T-helper 1 cell (primary cell): ENCODE data around the gene KLF15.

ENCODE experiments used
- DNase-seq, 5 donors: peaks; one replicate each; pipeline ENCODE4 v3.0.0-alpha.2; 2012 to 2020

Gene KLF15

DNA sequence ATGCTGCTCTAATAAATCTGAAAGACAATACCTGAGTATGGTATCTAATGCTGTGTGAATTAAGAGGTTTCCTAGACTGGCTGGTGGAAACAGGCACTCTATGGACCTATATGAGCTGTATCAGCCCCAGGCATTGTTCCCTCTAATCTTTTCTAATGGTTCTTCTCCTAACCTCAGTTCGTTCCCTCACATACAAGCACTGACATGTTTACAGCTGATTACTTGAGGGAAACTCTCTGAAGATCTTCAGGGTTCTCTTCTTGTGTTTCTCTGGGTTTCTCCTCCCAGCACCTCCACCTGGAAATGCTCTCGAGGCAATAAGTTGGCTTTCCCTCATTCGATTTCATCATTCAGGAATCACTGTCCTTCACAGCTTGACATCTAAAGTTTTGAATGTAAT is 52.9 kb downstream of the KLF15 start:
- no peak for DNase-seq

DNA sequence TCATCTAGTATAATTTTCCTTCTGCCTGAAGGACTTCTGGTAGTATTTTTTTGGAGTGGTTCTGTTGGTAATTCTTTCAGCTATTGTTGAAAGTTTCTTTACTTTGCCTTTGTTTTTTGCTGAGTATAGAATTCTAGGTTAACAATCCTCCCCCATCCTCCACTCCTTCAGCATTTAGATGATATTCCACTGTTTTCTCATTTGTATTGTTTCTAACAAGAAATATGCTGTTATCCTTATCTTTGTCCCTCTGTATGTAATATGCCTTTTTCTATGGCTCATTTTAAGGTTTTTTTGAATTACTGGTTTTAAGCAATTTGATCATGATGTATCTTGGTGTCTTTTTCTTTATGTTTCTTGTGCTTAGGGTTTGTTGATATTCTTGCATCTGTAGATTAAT is 53.9 kb downstream of the KLF15 start:
- no peak for DNase-seq

DNA sequence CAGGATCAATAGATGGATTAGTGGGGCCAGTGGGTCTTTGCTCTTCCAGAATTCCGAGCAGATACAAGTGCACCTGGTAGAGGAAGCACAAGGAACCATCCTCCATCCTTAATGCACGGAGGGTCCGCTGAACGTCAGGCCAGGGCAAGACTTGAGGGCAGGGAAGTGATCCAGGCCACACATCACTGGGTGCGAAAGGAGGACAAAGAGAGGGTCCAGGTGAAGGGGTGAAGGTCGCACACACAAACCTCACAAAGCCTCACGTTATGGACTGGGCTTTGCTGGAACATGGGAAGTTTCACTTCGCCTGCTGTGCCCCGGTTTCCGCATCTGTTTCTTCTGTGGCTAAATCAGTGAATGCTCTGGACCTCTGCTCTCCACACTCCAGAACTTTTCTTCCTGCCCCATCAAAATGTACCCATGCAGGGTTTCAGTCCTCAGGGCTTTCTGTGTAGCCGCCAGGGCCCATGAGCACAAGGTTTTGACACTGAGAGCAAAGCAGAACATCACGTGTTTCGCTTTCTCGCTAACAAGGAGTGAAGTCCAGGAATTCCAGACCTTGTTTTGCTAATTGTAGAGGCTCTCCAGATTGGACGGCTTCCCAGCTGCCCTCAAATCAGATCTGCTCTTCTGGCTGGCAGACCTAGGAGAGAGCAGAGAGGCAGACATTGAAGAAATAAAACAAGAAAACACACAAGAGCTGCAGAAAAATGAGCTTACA is 56.3 kb downstream of the KLF15 start:
- DNase-seq, result no peak

DNA sequence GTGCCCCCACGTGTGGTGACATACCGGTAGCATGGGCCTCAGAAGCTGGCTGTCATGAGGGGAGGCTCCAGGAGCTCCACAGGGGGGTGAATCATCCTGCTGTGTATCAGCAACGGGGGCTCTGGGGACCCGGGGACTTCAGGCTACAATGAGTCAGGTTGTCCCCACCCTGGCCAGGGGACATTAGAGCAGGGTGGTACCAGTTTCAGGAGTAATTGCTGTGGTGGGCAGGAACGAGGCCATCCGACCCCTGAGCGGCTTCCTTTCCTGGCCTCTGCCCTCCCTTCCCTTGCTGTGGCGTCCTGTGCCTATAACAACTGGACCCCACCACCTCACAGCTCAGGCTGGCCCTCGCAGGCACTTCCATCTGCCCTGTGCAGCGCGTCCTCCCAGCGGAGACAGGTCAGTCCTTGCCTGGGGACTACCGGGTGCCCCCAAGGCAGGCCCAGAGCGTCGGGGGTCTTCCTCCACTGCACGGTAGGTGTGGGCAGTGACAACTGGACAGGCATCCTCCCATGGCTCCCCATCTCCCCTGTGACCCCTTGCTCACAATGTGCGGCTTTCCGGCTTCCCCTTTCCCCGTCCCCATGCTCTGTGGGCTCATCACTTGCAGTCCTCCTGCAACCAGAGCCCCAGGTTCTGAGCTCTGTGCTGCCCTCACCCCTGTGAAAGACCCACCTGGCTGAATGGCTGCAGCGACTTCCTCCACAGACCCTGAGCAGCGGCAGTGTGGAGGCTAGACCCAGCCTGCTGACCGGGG is 57.0 kb downstream of the KLF15 start:
- no peak for DNase-seq

DNA sequence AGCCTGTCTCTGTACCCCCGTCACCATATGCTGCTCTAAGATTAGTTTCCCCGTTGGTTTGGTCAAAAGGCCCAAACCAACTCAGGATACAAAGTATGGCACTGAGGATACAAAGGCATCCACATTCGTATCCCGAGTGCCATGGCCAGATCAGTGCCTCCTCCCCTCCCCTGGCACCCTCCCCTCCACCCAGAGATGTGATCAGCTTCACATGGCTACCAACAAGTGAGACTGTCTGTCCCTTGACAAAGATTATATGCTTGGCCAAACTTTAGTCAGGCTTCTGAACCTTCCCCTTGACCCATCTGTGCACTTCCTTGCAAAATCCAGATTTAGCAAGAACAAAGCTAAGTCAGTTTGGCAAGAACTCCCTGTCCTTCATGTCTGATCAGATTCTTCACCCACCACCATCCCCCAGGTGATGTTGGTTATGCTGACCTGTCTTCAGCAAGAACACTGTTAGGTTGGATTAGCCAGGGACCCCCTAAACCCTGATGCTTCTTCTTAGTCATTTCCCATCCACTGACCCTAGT is 61.7 kb downstream of the KLF15 start:
- no peak for DNase-seq

DNA sequence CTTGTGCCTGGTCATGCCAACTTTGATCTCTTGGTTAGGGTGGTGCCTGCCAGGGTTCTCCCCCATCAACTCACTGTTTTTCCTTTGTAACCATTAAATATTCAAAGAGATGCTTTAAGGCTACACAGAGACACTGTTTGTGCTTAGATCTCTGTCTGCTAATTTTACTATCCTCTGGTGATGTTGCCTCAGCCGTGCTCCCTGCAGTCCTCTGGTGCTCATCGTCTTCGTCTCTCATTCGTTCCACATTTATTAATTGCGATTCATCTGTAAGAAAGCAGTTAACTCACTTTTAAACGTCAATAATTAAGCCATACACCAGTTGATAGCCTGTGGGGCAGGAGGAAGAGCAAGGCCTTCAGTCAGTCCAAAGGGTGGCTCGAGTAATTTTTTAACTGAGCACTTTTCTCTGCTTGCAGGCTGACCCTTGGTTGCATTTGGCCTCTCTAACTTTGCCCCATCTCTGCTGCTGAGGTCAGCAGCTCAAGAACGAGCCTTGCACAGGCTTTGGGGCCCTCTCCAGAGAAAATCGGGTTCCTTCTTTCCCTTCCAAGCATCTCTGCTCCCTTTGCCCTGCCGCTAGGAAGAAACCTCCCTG is 62.9 kb downstream of the KLF15 start:
- DNase-seq, result no peak

DNA sequence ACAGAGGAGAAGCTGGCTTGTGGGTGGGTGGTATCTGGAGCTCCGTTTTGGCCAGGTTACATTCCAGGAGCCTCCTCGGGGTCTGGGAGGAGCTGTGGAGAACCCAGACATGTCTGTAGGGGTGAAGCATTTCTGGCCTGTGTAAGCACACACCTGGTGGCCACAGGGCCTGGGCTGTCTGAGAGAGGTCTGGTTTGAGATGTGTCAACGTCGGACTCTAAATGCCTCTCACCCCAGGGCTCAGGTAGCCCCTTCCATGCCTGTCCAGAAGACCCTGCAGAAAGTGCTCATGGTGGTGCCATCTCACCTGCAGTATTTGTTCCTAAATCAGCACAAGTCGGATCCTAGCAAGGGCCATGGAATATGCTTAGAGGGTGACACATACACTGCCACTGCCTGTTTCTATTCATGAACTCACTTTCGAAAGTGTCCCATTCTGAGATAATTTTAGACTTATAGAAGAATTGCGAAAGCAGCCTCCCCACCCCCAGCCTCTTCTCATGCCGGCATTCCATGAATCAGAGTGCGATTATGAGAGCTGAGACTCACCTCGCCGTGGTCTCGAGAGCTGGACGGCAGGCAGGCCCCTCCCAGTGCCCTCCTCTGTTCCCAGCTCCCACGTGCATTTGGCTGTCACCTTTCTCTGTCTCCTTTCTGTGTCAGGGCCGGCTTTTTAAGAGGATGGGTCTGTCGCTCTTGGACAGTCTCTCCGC is 63.7 kb downstream of the KLF15 start:
- no peak for DNase-seq
